K562 (cell line): ENCODE data around the gene UGT2B15. TPM values are rescaled to one million over a fixed set of nuclear protein-coding genes. Genes with fewer than 3 reads are reported as not detected.

Source experiments
- polyA plus RNA-seq, 8 experiments: library from polyadenylated mRNA; depleted of rRNA in 4 of 8; stranded (reverse) in 5 of 8; unstranded in 3 of 8; fragments of >200 nt; fragmentation: Nextera tagmentation in 2 of 8; fragmentation: Illumina TruSeq in 1 of 8; extraction: Ambion mirVana in 2 of 8; extraction: Trizol in 1 of 8; gene quantifications; 2 replicates each; pipeline versions ENCODE4 v1.2.1 to v1.2.3, GENCODE V29; 2011 to 2014; ENCODE audit warnings: inconsistent platforms in 1 of 8, missing spikeins in 1 of 8
- total RNA-seq, 7 experiments: library from RNA; depleted of rRNA in 6 of 7; stranded (reverse); fragments of >200 nt in 6 of 7; fragmentation: Illumina TruSeq in 2 of 7; extraction: Trizol in 2 of 7; gene quantifications; 2 replicates each; pipeline versions ENCODE4 v1.2.1 to v1.2.3, GENCODE V29; 2011 to 2021; ENCODE audit warnings: low replicate concordance in 1 of 7

Gene UGT2B15
- total and polyA plus RNA-seq, 9 of the 15 experiments (the other 6 are each of a cell fraction or from before 2014, with no cell fraction given): 0.06 to 0.16 (median 0.10) TPM; not detected in 6

Other genes with a start within 250 kb of the UGT2B15 start
- not detected in 2 replicates for gene TMPRSS11E, start 223.2 kb downstream of the UGT2B15 start, total RNA-seq (2014; rRNA removed)
- gene TMPRSS11E, start 223.2 kb downstream of the UGT2B15 start, total RNA-seq (2014; rRNA removed; fragmentation: Illumina TruSeq; extraction: Trizol): not detected in 2 replicates
- not detected in 2 replicates for gene TMPRSS11E, start 223.2 kb downstream of the UGT2B15 start, total RNA-seq (2015; rRNA removed; fragmentation: Illumina TruSeq; extraction: Trizol)
- gene TMPRSS11E, start 223.2 kb downstream of the UGT2B15 start, total RNA-seq (2021): not detected in 2 replicates
- not detected in 2 replicates for gene TMPRSS11E, start 223.2 kb downstream of the UGT2B15 start, polyA plus RNA-seq (2011; rRNA removed)
- not detected in 2 replicates for gene TMPRSS11E, start 223.2 kb downstream of the UGT2B15 start, polyA plus RNA-seq (2014; fragmentation: Illumina TruSeq; extraction: Trizol)
- not detected for gene TMPRSS11E, start 223.2 kb downstream of the UGT2B15 start, polyA plus RNA-seq (2014; fragmentation: Nextera tagmentation; extraction: Ambion mirVana)
- gene TMPRSS11E, start 223.2 kb downstream of the UGT2B15 start, polyA plus RNA-seq (2014; rRNA removed): not detected in 2 replicates
- gene UGT2B17, start 94.3 kb downstream of the UGT2B15 start, total RNA-seq (2014; rRNA removed): not detected in 2 replicates
- not detected in 2 replicates for gene UGT2B17, start 94.3 kb downstream of the UGT2B15 start, total RNA-seq (2014; rRNA removed; fragmentation: Illumina TruSeq; extraction: Trizol)
- not detected in 2 replicates for gene UGT2B17, start 94.3 kb downstream of the UGT2B15 start, total RNA-seq (2015; rRNA removed; fragmentation: Illumina TruSeq; extraction: Trizol)
- 0.11 and 0.13 TPM in 2 replicates for gene UGT2B17, start 94.3 kb downstream of the UGT2B15 start, total RNA-seq (2021)
- not detected in 2 replicates for gene UGT2B17, start 94.3 kb downstream of the UGT2B15 start, polyA plus RNA-seq (2011; rRNA removed)
- gene UGT2B17, start 94.3 kb downstream of the UGT2B15 start, polyA plus RNA-seq (2014; fragmentation: Illumina TruSeq; extraction: Trizol): not detected in 2 replicates
- not detected for gene UGT2B17, start 94.3 kb downstream of the UGT2B15 start, polyA plus RNA-seq (2014; fragmentation: Nextera tagmentation; extraction: Ambion mirVana)
- gene UGT2B17, start 94.3 kb downstream of the UGT2B15 start, polyA plus RNA-seq (2014; rRNA removed): not detected in 2 replicates
- gene UGT2B10, start 145.3 kb upstream of the UGT2B15 start, total RNA-seq (2014; rRNA removed): not detected in 2 replicates
- gene UGT2B10, start 145.3 kb upstream of the UGT2B15 start, total RNA-seq (2014; rRNA removed; fragmentation: Illumina TruSeq; extraction: Trizol): not detected in 2 replicates
- gene UGT2B10, start 145.3 kb upstream of the UGT2B15 start, total RNA-seq (2015; rRNA removed; fragmentation: Illumina TruSeq; extraction: Trizol): not detected in 2 replicates
- 0.16 and 0.18 TPM in 2 replicates for gene UGT2B10, start 145.3 kb upstream of the UGT2B15 start, total RNA-seq (2021)
- gene UGT2B10, start 145.3 kb upstream of the UGT2B15 start, polyA plus RNA-seq (2011; rRNA removed): not detected in 2 replicates
- gene UGT2B10, start 145.3 kb upstream of the UGT2B15 start, polyA plus RNA-seq (2014; fragmentation: Illumina TruSeq; extraction: Trizol): not detected in 2 replicates
- gene UGT2B10, start 145.3 kb upstream of the UGT2B15 start, polyA plus RNA-seq (2014; fragmentation: Nextera tagmentation; extraction: Ambion mirVana): not detected
- gene UGT2B10, start 145.3 kb upstream of the UGT2B15 start, polyA plus RNA-seq (2014; rRNA removed): not detected in 2 replicates